ENCODE results near the gene MYO5A. TPM values are rescaled to one million over a fixed set of nuclear protein-coding genes. Genes with fewer than 3 reads are reported as not detected.
A peak's percentile ranks its signal among the peaks of the same experiment; 100 is the strongest.
"Not testable (repeated sequence)": the region's sequence is repeated elsewhere in the genome, so short reads cannot be mapped to it uniquely, and the experiment has no call there.

The MYO5A gene
- total RNA-seq, 2 experiments from 2014 or later: 22.5 TPM

DNA sequence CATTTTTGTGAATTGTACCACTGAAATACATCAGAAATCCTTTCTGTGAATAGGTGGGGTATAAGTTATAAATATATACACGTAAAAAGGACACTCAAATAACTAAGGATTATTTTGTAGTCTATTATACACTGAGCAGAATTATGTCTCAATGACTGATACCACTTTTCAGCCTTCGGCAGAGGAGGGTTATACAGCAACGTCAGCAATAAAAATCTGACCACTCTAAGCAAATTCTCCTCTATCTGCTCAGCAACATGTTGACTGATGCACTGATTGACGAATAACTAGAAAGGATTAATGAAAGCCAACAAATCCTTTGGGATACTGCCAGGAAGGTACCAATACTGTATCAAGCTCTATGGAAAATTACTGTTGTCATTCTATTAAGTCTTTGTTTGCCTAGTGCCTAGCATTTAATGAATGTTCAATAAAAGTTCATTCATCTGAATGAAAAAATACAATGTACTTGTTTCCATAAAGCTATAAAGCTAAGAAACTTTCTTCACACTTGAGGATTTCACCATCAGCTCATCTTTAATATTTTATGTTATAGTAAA lies 34.9 kb upstream of the MYO5A start:
- no peaks in the 10 kb centered on the region for H3K27me3 Mint-ChIP-seq
- peaks cover 68% of the 10 kb centered on the region for H3K4me1 Mint-ChIP-seq
- CTCF ChIA-PET: interaction anchor here (1.1 to 1.6 kb wide), 2 partner anchors 8 to 34 kb away, joined by 4 read pairs; no protein-coding TSS in a partner anchor
- no peak overlapping the region for H3K27ac Mint-ChIP-seq
- no peak overlapping the region for H3K4me3 Mint-ChIP-seq
- H3K9me3 Mint-ChIP-seq (ENCODE audit: low read depth): no peaks in the 10 kb centered on the region
- intact Hi-C loops (cut with DNase I, micrococcal nuclease): no loop called here
- peaks cover 38% of the 10 kb centered on the region for H3K36me3 Mint-ChIP-seq (ENCODE audit: low read depth)
- DNase-seq (no peak), ATAC-seq (no peak)
- POLR2A ChIA-PET: no interaction called here

DNA sequence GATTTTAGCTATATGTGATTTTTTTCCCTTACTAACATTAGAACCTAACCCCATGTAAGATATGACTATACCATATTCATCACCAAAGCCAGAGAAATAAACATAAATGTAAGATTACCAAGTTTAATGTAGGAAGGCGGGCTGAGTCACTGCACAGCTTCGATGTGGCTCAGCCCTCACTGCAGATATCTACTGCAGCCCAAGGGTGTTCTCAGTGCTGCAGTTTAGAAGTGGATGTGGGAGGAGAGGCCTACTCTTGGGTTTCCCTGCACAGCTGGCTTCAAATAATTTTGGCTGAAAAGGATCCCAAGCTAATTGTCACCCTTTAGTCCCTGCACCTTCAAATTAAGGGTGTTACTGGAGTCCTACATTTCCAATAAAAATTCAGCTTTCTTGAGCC lies 30.9 kb upstream of the MYO5A start:
- no peaks in the 10 kb centered on the region for H3K9me3 Mint-ChIP-seq (ENCODE audit: low read depth)
- H3K4me1 Mint-ChIP-seq: peaks cover 72% of the 10 kb centered on the region
- ATAC-seq: peak; percentile 86
- H3K4me3 Mint-ChIP-seq: peak overlapping the region; percentile 63
- H3K27ac Mint-ChIP-seq: peak overlapping the region; percentile 96
- intact Hi-C loops (cut with DNase I, micrococcal nuclease): loop anchor here (1.0 to 10.0 kb wide), 14 partner anchors 8 to 825 kb away; partner anchors contain the start of genes ATOSA (in 1 of the 2) and LYSMD2 (in 1 of the 2)
- H3K36me3 Mint-ChIP-seq (ENCODE audit: low read depth): peaks cover 32% of the 10 kb centered on the region
- DNase-seq: peak; percentile 83
- POLR2A ChIA-PET: interaction anchor here (1.0 to 2.2 kb wide), 3 partner anchors 9 to 99 kb away, joined by 3 to 10 read pairs (median 4); partner anchors contain the start of gene ARPP19
- H3K27me3 Mint-ChIP-seq: no peaks in the 10 kb centered on the region
- CTCF ChIA-PET: interaction anchor here (1.1 to 1.4 kb wide), 2 partner anchors 99 to 303 kb away, joined by 3 to 4 read pairs; no protein-coding TSS in a partner anchor

DNA sequence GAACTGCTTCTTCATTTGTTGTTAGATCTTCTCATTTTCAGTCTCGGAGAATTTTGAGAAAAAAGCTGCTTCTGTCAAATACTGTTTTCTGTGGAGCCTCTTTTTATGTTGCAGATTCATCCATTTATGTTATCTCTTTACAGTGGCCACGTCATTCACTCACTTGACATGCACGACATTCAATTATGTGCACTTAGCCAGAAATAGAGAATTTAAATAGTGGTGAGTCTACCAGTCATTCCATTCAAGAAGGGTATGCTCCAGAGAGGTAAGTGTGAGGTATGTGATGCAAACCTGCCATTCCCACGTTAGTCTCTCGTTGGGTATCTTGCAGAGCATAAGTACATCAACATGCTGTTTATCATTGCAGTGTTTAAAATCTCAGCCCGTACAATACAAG lies 30.3 kb upstream of the MYO5A start:
- intact Hi-C loops (cut with DNase I, micrococcal nuclease): loop anchor here (1.0 to 10.0 kb wide), 14 partner anchors 8 to 824 kb away; partner anchors contain the start of genes ATOSA (in 1 of the 2) and LYSMD2 (in 1 of the 2)
- Mint-ChIP-seq H3K4me3 (peak overlapping the region; percentile 63), H3K9me3 (ENCODE audit: low read depth) (no peaks in the 10 kb centered on the region), H3K4me1 (peaks cover 69% of the 10 kb centered on the region), H3K36me3 (ENCODE audit: low read depth) (peaks cover 35% of the 10 kb centered on the region), H3K27me3 (no peaks in the 10 kb centered on the region), H3K27ac (peak overlapping the region; percentile 96)
- peak; percentile 34 for ATAC-seq
- DNase-seq: peak; percentile 36
- POLR2A ChIA-PET: interaction anchor here (1.4 to 2.2 kb wide), 2 partner anchors 10 to 100 kb away, joined by 4 to 10 read pairs; partner anchors contain the start of gene ARPP19
- CTCF ChIA-PET: interaction anchor here (0.7 to 1.4 kb wide), 3 partner anchors 79 to 302 kb away, joined by 3 to 4 read pairs (median 3); no protein-coding TSS in a partner anchor

DNA sequence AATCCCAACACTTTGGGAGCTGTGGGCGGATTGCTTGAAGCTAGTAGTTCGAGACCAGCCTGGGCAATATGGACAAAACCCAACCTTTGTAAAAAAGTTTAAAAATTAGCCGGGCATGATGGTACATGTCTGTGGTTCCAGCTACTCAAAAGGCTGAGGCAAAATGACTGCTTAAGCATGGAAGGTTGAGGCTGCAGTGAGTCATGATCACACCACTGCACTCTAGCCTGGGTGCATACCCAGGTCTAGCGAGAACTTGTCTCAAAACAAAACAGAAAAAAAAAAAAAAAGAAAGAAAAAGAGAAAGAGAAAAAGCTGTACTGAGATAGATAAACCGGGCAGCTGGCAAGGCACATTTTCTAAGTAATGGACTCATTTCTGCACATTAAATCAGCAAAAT lies 29.5 kb upstream of the MYO5A start:
- DNase-seq: peak; percentile 83
- no peaks in the 10 kb centered on the region for H3K9me3 Mint-ChIP-seq (ENCODE audit: low read depth)
- ATAC-seq: peak; percentile 82
- H3K36me3 Mint-ChIP-seq (ENCODE audit: low read depth): peaks cover 32% of the 10 kb centered on the region
- CTCF ChIA-PET: interaction anchor here (1.0 to 1.2 kb wide), 2 partner anchors 29 to 91 kb away, joined by 3 to 4 read pairs; partner anchors contain the start of gene MYO5A
- POLR2A ChIA-PET: interaction anchor here (0.6 to 2.2 kb wide), 3 partner anchors 11 to 121 kb away, joined by 3 to 10 read pairs (median 5); partner anchors contain the start of genes ARPP19 and ATOSA
- peaks cover 66% of the 10 kb centered on the region for H3K4me1 Mint-ChIP-seq
- no peaks in the 10 kb centered on the region for H3K27me3 Mint-ChIP-seq
- intact Hi-C loops (cut with DNase I, micrococcal nuclease): loop anchor here (1.0 to 10.0 kb wide), 12 partner anchors 29 to 823 kb away; partner anchors contain the start of genes ATOSA (in 2 of the 2) and LYSMD2 (in 1 of the 2)
- peak overlapping the region; percentile 96 for H3K27ac Mint-ChIP-seq
- peak overlapping the region; percentile 63 for H3K4me3 Mint-ChIP-seq

DNA sequence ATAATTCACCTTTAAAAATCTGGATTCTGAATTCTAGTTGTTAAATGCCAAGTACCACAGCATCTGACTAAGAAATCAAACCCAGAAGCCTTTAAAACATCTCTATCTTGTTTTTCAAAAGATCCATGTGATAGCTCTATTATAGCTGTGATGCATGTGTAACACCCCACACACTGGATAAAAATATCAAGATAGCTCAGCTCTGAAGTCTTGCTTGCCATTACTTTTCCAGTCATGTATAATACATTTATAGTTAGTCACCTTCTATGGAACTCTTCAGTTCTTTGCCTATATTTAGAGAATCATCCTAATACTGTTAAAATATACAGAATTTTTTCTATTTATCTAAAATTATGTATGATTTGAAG lies 28.6 kb upstream of the MYO5A start:
- CTCF ChIA-PET: interaction anchor here (0.9 to 1.2 kb wide), 2 partner anchors 8 to 28 kb away, joined by 3 read pairs; partner anchors contain the start of gene MYO5A
- H3K27ac Mint-ChIP-seq: no peak overlapping the region
- intact Hi-C loops (cut with DNase I, micrococcal nuclease): loop anchor here (5.0 to 10.0 kb wide), 5 partner anchors 95 to 822 kb away; partner anchors contain the start of gene LYSMD2 (in 1 of the 2)
- no peaks in the 10 kb centered on the region for H3K9me3 Mint-ChIP-seq (ENCODE audit: low read depth)
- DNase-seq (no peak), ATAC-seq (no peak)
- H3K4me1 Mint-ChIP-seq: peaks cover 58% of the 10 kb centered on the region
- no peaks in the 10 kb centered on the region for H3K27me3 Mint-ChIP-seq
- H3K36me3 Mint-ChIP-seq (ENCODE audit: low read depth): peaks cover 30% of the 10 kb centered on the region
- POLR2A ChIA-PET: no interaction called here
- H3K4me3 Mint-ChIP-seq: no peak overlapping the region

DNA sequence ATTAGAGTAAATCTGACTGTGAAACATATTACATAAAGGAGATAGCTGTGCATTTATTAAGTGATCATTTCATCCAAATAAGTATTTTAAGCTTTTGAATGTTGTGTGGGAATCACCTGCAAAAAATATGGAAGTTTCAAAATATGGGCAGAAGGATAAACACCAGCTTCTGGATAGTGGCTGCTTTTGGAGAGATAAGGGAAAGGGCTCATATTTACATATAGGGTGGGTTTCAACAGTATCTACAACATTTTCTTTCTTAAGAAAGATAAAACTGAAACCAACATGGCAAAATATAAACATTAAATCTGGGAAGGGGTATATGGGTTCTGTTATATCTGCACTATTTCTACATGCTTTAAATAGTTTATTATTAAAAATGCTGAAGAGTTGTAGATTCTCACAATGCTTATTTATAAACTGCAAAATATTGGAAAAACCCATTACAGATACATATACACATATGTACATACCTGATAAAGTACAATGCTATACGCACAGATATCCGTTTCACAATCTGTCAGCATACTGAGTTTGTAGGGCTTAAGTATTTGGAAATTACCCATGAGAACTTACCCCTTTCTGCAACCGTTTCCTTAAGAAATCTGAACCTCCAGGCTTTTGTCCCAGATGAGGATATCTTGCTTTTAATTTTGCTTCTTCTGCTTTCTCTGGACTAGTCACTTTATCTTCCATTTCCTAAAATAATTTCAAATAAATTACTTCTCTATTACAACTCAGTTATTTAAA lies 28.0 kb upstream of the MYO5A start:
- ChIA-PET CTCF (interaction anchor here (0.9 to 1.2 kb wide), 4 partner anchors 9 to 300 kb away, joined by 3 to 4 read pairs (median 3); partner anchors contain the start of gene MYO5A), POLR2A (no interaction called here)
- Mint-ChIP-seq H3K9me3 (ENCODE audit: low read depth) (no peaks in the 10 kb centered on the region), H3K4me3 (no peak overlapping the region), H3K27me3 (no peaks in the 10 kb centered on the region), H3K27ac (peak overlapping the region; percentile 17), H3K36me3 (ENCODE audit: low read depth) (peaks cover 34% of the 10 kb centered on the region), H3K4me1 (peaks cover 53% of the 10 kb centered on the region)
- no peak for ATAC-seq
- DNase-seq: no peak
- intact Hi-C loops (cut with DNase I, micrococcal nuclease): loop anchor here (5.0 to 10.0 kb wide), 5 partner anchors 94 to 822 kb away; partner anchors contain the start of gene LYSMD2 (in 1 of the 2)

DNA sequence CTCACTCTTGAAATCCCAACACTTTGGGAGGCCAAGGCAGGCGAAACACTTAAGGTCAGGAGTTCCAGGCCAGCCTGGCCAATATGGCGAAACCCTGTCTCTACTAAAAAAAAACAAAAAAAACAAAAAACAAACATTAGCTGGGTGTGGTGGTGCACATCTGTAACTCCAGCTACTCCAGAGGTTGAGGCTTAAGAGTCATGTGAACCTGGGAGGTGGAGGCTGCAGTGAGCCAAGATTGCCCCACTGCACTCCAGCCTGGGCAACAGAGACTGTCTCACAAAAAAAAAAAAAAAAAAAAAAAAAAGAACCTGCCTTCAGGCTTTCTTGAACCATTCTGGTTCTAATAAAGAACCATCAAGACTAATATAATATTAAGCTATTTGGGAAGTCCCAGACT lies 23.6 kb upstream of the MYO5A start:
- Mint-ChIP-seq H3K27me3 (no peaks in the 10 kb centered on the region), H3K36me3 (ENCODE audit: low read depth) (peaks cover 54% of the 10 kb centered on the region), H3K4me3 (no peak overlapping the region), H3K9me3 (ENCODE audit: low read depth) (no peaks in the 10 kb centered on the region), H3K27ac (no peak overlapping the region), H3K4me1 (peaks cover 17% of the 10 kb centered on the region)
- ATAC-seq (no peak), DNase-seq (no peak)
- ChIA-PET CTCF (interaction anchor here (0.6 to 1.2 kb wide), 4 partner anchors 18 to 200 kb away, joined by 3 to 4 read pairs (median 4); no protein-coding TSS in a partner anchor), POLR2A (interaction anchor here (1.1 kb wide), 1 partner anchor 24 kb away, joined by 4 read pairs; the partner anchor contains the start of gene MYO5A)
- intact Hi-C loops (cut with DNase I, micrococcal nuclease): loop anchor here in 1 of 2 experiments (10.0 kb wide), 1 partner anchor 818 kb away; the partner anchor contains the start of gene LYSMD2

DNA sequence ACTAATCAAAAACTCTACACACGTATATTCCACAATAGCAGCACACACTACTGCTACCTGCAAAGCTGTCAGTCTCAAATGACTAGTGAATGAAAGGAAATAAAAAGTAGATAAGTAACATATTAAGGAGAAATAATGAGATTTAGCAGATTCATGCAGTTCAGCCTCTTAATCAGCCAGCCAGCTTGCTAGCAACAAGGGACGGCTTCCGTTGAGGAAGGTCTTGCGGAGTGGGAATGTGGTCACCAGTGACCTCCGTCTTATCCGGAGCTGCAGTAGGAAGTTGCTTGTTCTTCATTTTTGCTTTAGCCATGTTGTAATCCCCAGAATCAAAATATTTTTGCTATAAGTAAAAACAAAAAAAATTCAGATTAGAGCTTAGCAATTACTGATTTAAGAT lies 23.1 kb upstream of the MYO5A start:
- H3K4me3 Mint-ChIP-seq: no peak overlapping the region
- no peaks in the 10 kb centered on the region for H3K27me3 Mint-ChIP-seq
- ATAC-seq (no peak), DNase-seq (no peak)
- H3K9me3 Mint-ChIP-seq (ENCODE audit: low read depth): no peaks in the 10 kb centered on the region
- POLR2A ChIA-PET: interaction anchor here (1.1 kb wide), 1 partner anchor 23 kb away, joined by 4 read pairs; the partner anchor contains the start of gene MYO5A
- no peak overlapping the region for H3K27ac Mint-ChIP-seq
- peaks cover 58% of the 10 kb centered on the region for H3K36me3 Mint-ChIP-seq (ENCODE audit: low read depth)
- CTCF ChIA-PET: interaction anchor here (0.6 to 1.1 kb wide), 4 partner anchors 17 to 184 kb away, joined by 3 to 4 read pairs (median 4); no protein-coding TSS in a partner anchor
- intact Hi-C loops (cut with DNase I, micrococcal nuclease): loop anchor here in 1 of 2 experiments (10.0 kb wide), 1 partner anchor 817 kb away; the partner anchor contains the start of gene LYSMD2
- H3K4me1 Mint-ChIP-seq: peaks cover 13% of the 10 kb centered on the region

DNA sequence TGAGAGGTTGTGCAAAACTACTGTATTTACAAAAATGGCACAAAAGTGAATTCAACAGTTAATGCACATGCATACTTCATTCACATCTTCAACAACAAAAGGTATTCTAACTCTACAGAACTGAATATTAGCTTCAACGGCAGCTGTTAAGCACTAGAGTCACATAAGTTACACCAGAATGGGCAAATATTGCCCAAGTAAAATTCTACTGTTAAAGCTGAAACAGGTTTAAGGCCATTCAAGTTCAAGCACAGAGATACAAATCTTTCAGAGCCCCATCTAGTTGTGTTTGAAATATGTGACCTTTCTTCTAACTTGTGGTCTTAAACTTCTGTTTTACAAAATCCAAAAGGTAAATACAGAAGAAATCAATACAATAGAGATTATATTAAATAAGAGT lies 22.5 kb upstream of the MYO5A start:
- not testable (repeated sequence) for DNase-seq; H3K4me1 Mint-ChIP-seq; H3K9me3 Mint-ChIP-seq (ENCODE audit: low read depth); H3K4me3 Mint-ChIP-seq; ATAC-seq; H3K27me3 Mint-ChIP-seq; H3K27ac Mint-ChIP-seq
- ChIA-PET POLR2A (interaction anchor here (0.6 kb wide), 1 partner anchor 472 kb away, joined by 11 read pairs; no protein-coding TSS in a partner anchor), CTCF (interaction anchor here (1.1 kb wide), 2 partner anchors 60 to 185 kb away, joined by 3 to 4 read pairs; no protein-coding TSS in a partner anchor)
- intact Hi-C loops (cut with DNase I, micrococcal nuclease): loop anchor here in 1 of 2 experiments (10.0 kb wide), 1 partner anchor 816 kb away; the partner anchor contains the start of gene LYSMD2
- H3K36me3 Mint-ChIP-seq (ENCODE audit: low read depth): peaks cover 59% of the 10 kb centered on the region

DNA sequence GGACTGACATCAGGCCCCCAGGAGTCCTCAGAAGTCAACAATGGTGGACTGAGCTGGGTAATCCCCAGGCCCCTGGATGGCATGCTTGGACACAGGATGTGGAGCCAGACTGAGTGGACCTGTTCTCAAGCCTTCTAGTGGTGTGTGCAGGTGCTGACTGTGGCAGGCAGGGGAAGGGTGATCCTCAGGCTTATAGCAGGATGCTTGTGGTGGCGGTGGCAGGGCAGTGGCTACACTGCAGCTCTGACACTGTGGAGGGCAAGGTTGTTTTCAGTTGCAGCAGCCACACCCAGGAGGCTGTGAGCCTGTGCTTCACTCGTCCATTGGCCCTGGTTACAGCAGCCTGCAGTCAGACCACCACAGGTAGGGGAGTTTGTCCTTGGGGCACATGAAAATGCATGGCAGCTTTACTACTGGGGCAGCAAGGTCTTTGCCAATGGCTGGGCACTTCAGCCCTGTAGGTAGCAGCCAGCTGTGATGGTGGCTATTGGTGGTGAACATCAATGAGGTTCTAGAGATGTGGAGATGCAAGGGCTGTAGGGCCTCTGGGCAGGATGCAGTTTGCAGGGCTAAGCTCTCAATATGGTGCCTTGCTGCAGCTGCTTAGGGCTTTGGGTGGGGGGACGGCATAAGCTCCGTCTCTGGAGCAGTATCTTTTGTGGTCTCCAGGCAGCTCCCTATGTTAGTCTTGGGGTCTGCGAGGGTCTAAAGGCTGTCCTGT lies 17.5 kb upstream of the MYO5A start:
- H3K27ac Mint-ChIP-seq: no peak overlapping the region
- intact Hi-C loops (cut with DNase I, micrococcal nuclease): no loop called here
- ChIA-PET POLR2A (no interaction called here), CTCF (interaction anchor here (0.6 kb wide), 1 partner anchor 17 kb away, joined by 3 read pairs; no protein-coding TSS in a partner anchor)
- H3K9me3 Mint-ChIP-seq (ENCODE audit: low read depth): peaks cover 2% of the 10 kb centered on the region
- ATAC-seq (peak; percentile 39), DNase-seq (no peak)
- peaks cover 46% of the 10 kb centered on the region for H3K36me3 Mint-ChIP-seq (ENCODE audit: low read depth)
- no peak overlapping the region for H3K4me3 Mint-ChIP-seq
- H3K27me3 Mint-ChIP-seq: no peaks in the 10 kb centered on the region
- H3K4me1 Mint-ChIP-seq: peaks cover 2% of the 10 kb centered on the region
